Stimulated activated CD8-positive, alpha-beta memory T cell treated with anti-CD3 and anti-CD28 coated beads, Interleukin-2, amount 100 ng/mL, for 48 hours (primary cell): Measurements from ENCODE around the gene CLIC2.
"Not testable (repeated sequence)": the region's sequence is repeated elsewhere in the genome, so short reads cannot be mapped to it uniquely, and the experiment has no call there.

Source experiments
- DNase-seq, 2 donors: peaks; one replicate each; pipeline ENCODE4 v3.0.0-alpha.2; 2020; ENCODE audit warnings: low read depth in 2 of 2

Gene CLIC2

GRCh38 chrX:155334486-155335336 is at the start of gene CLIC2:
CLIC2 (minus strand) TSS chrX:155334614; CDS start chrX:155334427, 187 bp downstream.
- no peak for DNase-seq

- not testable (repeated sequence) for DNase-seq
Measured at GRCh38 chrX:155382529-155382967, 48.1 kb upstream of the CLIC2 start.

- not testable (repeated sequence) for DNase-seq
Measured at GRCh38 chrX:155381843-155382528, 47.6 kb upstream of the CLIC2 start, which contains the start of gene F8A2. F8A2 (plus strand) TSS chrX:155382095; CDS start chrX:155382115, 20 bp downstream.

- DNase-seq = not testable (repeated sequence)
Measured at GRCh38 chrX:155379802-155380201, 45.4 kb upstream of the CLIC2 start.

- DNase-seq = not testable (repeated sequence)
Measured at GRCh38 chrX:155373777-155374458, 39.5 kb upstream of the CLIC2 start.

- DNase-seq = not testable (repeated sequence)
Measured at GRCh38 chrX:155363712-155364111, 29.3 kb upstream of the CLIC2 start.

GRCh38 chrX:155349448-155349847 is 15.0 kb upstream of the CLIC2 start:
- DNase-seq = not testable (repeated sequence)

- not testable (repeated sequence) for DNase-seq
Measured at GRCh38 chrX:155345689-155346088, 11.3 kb upstream of the CLIC2 start.

GRCh38 chrX:155335337-155335712 is 911 bp upstream of the CLIC2 start:
- not testable (repeated sequence) for DNase-seq

- DNase-seq = no peak
Measured at GRCh38 chrX:155333544-155334100, 792 bp downstream of the CLIC2 start.

GRCh38 chrX:155330992-155331391 is 3.4 kb downstream of the CLIC2 start:
- DNase-seq = no peak

GRCh38 chrX:155329293-155329692 is 5.1 kb downstream of the CLIC2 start:
- no peak for DNase-seq

GRCh38 chrX:155326610-155327009 is 7.8 kb downstream of the CLIC2 start:
- DNase-seq = no peak

- DNase-seq = no peak
Measured at GRCh38 chrX:155314260-155314659, 20.2 kb downstream of the CLIC2 start.

GRCh38 chrX:155313766-155314165 is 20.6 kb downstream of the CLIC2 start:
- DNase-seq = no peak

GRCh38 chrX:155293771-155294170 is 40.6 kb downstream of the CLIC2 start:
- no peak for DNase-seq

- DNase-seq = no peak
Measured at GRCh38 chrX:155279873-155280272, 54.5 kb downstream of the CLIC2 start.

- no peak for DNase-seq
Measured at GRCh38 chrX:155270969-155271368, 63.4 kb downstream of the CLIC2 start.

GRCh38 chrX:155267995-155268394 is 66.4 kb downstream of the CLIC2 start:
- not testable (repeated sequence) for DNase-seq

- no peak for DNase-seq
Measured at GRCh38 chrX:155266439-155266838, 68.0 kb downstream of the CLIC2 start.

GRCh38 chrX:155263854-155264628 is 70.4 kb downstream of the CLIC2 start, which contains the start of gene RAB39B:
RAB39B (minus strand) TSS chrX:155264491; CDS start chrX:155264288, 203 bp downstream.
- peak; percentile 50 to 55 for DNase-seq
